Muscle layer of colon (tissue), 2 donors: ENCODE data around the gene CNOT4.
"Not testable (repeated sequence)": the region's sequence is repeated elsewhere in the genome, so short reads cannot be mapped to it uniquely, and the experiment has no call there.

Experiments
- H3K27ac ChIP-seq: one replicate; pipeline ENCODE4 v1.7.0; 2013; ENCODE audit warnings: low read depth, mild to moderate bottlenecking, low read length, moderate library complexity
- H3K27me3 ChIP-seq, 2 donors: one replicate each; pipeline ENCODE4 v1.7.0; 2013; ENCODE audit warnings: low read length in 2 of 2, mild to moderate bottlenecking in 2 of 2; ENCODE audit not compliant: insufficient read depth in 2 of 2, control insufficient read depth in 1 of 2
- H3K36me3 ChIP-seq: one replicate; pipeline ENCODE4 v1.7.0; 2013; ENCODE audit warnings: mild to moderate bottlenecking, low read length; ENCODE audit not compliant: insufficient read depth
- H3K4me1 ChIP-seq: one replicate; pipeline ENCODE4 v1.7.0; 2013; ENCODE audit warnings: mild to moderate bottlenecking, low read length; ENCODE audit not compliant: insufficient read depth
- H3K4me3 ChIP-seq, 2 donors: one replicate each; pipeline ENCODE4 v1.7.0; 2013; ENCODE audit warnings: low read length in 2 of 2, low read depth in 1 of 2, mild to moderate bottlenecking in 1 of 2, moderate library complexity in 1 of 2
- H3K9ac ChIP-seq: one replicate; pipeline ENCODE4 v1.7.0; 2013; ENCODE audit warnings: low read length
- H3K9me3 ChIP-seq: one replicate; pipeline ENCODE4 v1.7.0; 2013; ENCODE audit warnings: mild to moderate bottlenecking, low read length
- donor health status: abdominal sarcoma.
- donor health status: Adenocarcinoma of cecum.

Gene CNOT4

DNA sequence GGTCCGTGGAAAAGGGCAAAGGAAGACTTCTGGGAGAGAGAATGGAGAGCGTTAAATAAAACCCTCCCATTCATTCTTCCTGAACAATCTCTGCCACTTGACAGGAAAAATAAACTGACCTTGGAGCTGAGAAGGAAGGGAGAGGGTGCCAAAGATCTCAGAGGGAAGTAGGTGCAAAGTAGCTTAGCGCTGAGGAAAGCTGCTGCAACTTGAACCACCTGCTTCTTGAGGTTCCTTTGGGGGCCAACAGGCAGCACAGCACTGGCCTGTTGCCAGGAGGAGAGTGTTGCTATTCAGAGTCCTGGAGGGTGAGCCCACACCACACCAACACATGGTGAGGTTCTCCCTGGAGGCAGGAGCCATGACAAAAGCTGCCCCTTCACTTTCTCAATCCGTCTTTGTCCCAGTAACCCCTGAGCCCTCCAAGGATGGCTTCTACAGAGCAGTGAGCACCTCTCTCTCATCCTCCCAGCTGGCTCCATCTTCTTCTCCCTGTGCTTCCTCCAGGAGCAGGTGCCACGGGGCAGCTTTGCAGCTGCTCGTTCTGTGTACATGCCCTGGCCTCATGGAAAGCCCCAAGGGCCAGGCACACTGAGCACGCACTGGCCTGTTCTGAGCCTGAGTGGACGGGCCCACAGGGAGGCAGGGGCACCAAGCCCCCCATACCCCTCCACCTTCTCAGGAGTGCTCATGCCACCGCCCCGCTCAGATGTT, 174.9 kb downstream of the CNOT4 start:
- Histone ChIP-seq H3K9ac (no peak overlapping the region), H3K36me3 (no peaks in the 10 kb centered on the region), H3K27me3 (no peaks in the 10 kb centered on the region), H3K27ac (no peak overlapping the region), H3K4me1 (no peaks in the 10 kb centered on the region), H3K9me3 (no peaks in the 10 kb centered on the region), H3K4me3 (no peak overlapping the region)

DNA sequence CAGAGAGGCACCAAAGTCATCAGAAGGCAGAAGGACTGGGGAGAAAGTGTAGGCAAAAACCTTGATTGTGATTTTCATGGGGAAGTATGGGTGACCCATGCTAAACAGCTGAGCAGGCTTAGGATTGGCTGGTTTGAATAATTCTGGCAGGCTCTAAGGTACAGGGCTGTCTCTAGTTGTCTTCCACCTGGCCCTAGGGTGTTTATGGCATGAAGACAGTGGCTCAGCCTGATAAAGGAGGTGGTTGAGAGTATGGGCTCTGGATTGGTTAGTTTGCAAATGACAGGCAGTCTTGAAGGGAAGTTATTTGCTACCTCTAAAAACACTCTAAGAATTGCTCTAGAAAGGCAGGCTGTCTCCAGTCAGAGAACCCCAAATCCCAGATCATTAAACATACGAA, 176.0 kb downstream of the CNOT4 start:
- Histone ChIP-seq H3K27me3 (no peaks in the 10 kb centered on the region), H3K27ac (no peak overlapping the region), H3K4me1 (no peaks in the 10 kb centered on the region), H3K9me3 (no peaks in the 10 kb centered on the region), H3K36me3 (no peaks in the 10 kb centered on the region), H3K9ac (no peak overlapping the region), H3K4me3 (no peak overlapping the region)

DNA sequence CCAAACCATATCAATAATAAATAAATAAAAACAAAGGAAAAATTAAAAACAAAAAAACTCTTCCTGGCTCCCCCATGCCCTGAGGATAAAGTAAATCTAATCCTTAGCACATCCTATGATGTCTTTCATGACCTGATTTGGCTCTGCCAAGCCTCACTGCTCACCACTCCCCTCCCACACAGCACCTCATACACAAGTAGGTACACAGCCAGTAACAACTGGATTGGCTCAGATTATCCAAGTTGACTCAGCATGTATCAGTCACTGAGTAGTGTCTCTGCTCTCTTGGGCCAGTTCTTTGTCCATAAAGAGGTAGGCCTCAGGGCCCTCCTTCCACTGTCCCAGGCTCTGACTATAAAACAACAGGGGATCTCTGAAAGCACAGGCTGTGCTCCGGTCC, 176.7 kb downstream of the CNOT4 start:
- Histone ChIP-seq H3K27ac (no peak overlapping the region), H3K27me3 (no peaks in the 10 kb centered on the region), H3K4me1 (no peaks in the 10 kb centered on the region), H3K4me3 (no peak overlapping the region), H3K36me3 (no peaks in the 10 kb centered on the region), H3K9me3 (no peaks in the 10 kb centered on the region), H3K9ac (no peak overlapping the region)

GRCh38 chr7:135330088-135330487, 179.8 kb downstream of the CNOT4 start:
- no peak overlapping the region for H3K4me3 ChIP-seq
- no peak overlapping the region for H3K9ac ChIP-seq
- H3K36me3 ChIP-seq = no peaks in the 10 kb centered on the region
- H3K4me1 ChIP-seq = no peaks in the 10 kb centered on the region
- no peak overlapping the region for H3K27ac ChIP-seq
- no peaks in the 10 kb centered on the region for H3K27me3 ChIP-seq
- H3K9me3 ChIP-seq = no peaks in the 10 kb centered on the region

GRCh38 chr7:135328526-135328925, 181.4 kb downstream of the CNOT4 start:
- Histone ChIP-seq H3K4me3 (no peak overlapping the region), H3K4me1 (no peaks in the 10 kb centered on the region), H3K36me3 (no peaks in the 10 kb centered on the region), H3K9me3 (no peaks in the 10 kb centered on the region), H3K9ac (no peak overlapping the region), H3K27ac (no peak overlapping the region), H3K27me3 (no peaks in the 10 kb centered on the region)

GRCh38 chr7:135328053-135328452, 181.8 kb downstream of the CNOT4 start:
- no peaks in the 10 kb centered on the region for H3K27me3 ChIP-seq
- H3K27ac ChIP-seq = no peak overlapping the region
- H3K4me1 ChIP-seq = no peaks in the 10 kb centered on the region
- no peak overlapping the region for H3K9ac ChIP-seq
- H3K4me3 ChIP-seq = no peak overlapping the region
- no peaks in the 10 kb centered on the region for H3K36me3 ChIP-seq
- no peaks in the 10 kb centered on the region for H3K9me3 ChIP-seq

- H3K36me3 ChIP-seq = no peaks in the 10 kb centered on the region
Measured at GRCh38 chr7:135327458-135327857, 182.4 kb downstream of the CNOT4 start.

GRCh38 chr7:135326636-135327280, 183.1 kb downstream of the CNOT4 start:
- no peaks in the 10 kb centered on the region for H3K36me3 ChIP-seq
- no peak overlapping the region for H3K27ac ChIP-seq
- no peaks in the 10 kb centered on the region for H3K27me3 ChIP-seq
- peaks cover under 1% of the 10 kb centered on the region for H3K4me1 ChIP-seq
- H3K9me3 ChIP-seq = no peaks in the 10 kb centered on the region
- H3K4me3 ChIP-seq = no peak overlapping the region
- no peak overlapping the region for H3K9ac ChIP-seq

More at GRCh38 chr7:135327458-135327857, 182.4 kb downstream of the CNOT4 start:
- H3K4me3 ChIP-seq = no peak overlapping the region
- H3K27me3 ChIP-seq = no peaks in the 10 kb centered on the region
- H3K9me3 ChIP-seq = no peaks in the 10 kb centered on the region
- H3K4me1 ChIP-seq = no peaks in the 10 kb centered on the region
- no peak overlapping the region for H3K27ac ChIP-seq
- H3K9ac ChIP-seq = no peak overlapping the region

GRCh38 chr7:135322571-135323340, 187.1 kb downstream of the CNOT4 start:
- H3K9me3 ChIP-seq = no peaks in the 10 kb centered on the region
- H3K36me3 ChIP-seq = no peaks in the 10 kb centered on the region
- no peak overlapping the region for H3K4me3 ChIP-seq
- H3K27me3 ChIP-seq = no peaks in the 10 kb centered on the region
- peaks cover 17% of the 10 kb centered on the region for H3K4me1 ChIP-seq
- no peak overlapping the region for H3K27ac ChIP-seq
- no peak overlapping the region for H3K9ac ChIP-seq

- H3K9me3 ChIP-seq = no peaks in the 10 kb centered on the region
- no peak overlapping the region for H3K4me3 ChIP-seq
- peaks cover 17% of the 10 kb centered on the region for H3K4me1 ChIP-seq
- no peaks in the 10 kb centered on the region for H3K27me3 ChIP-seq
- no peak overlapping the region for H3K27ac ChIP-seq
- no peaks in the 10 kb centered on the region for H3K36me3 ChIP-seq
- H3K9ac ChIP-seq = no peak overlapping the region
Measured at GRCh38 chr7:135321556-135321955, 188.3 kb downstream of the CNOT4 start.

DNA sequence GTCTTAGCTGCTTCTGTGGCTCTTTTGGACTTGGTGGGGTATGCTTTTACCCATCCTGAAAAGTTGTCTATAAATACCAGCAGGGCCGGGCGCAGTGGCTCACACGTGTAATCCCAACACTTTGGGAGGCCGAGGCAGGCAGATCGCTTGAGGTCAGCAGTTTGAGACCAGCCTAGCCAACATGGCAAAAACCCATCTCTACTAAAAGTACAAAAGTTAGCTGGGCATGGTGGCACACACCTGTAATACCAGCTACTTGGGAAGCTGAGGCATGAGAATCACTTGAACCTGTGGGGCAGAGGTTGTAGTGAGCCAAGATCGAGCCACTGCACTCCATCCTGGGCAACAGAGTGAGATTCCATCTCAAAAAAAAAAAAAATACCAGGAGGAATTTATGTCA, 188.9 kb downstream of the CNOT4 start:
- H3K36me3 ChIP-seq, H3K4me3 ChIP-seq, H3K27me3 ChIP-seq, H3K27ac ChIP-seq, H3K9ac ChIP-seq, H3K9me3 ChIP-seq: not testable (repeated sequence)
- H3K4me1 ChIP-seq = peaks cover 17% of the 10 kb centered on the region
